ENCODE data around the gene CSF3.
"Not testable (repeated sequence)": the region's sequence is repeated elsewhere in the genome, so short reads cannot be mapped to it uniquely, and the experiment has no call there.

The CSF3 gene

DNA sequence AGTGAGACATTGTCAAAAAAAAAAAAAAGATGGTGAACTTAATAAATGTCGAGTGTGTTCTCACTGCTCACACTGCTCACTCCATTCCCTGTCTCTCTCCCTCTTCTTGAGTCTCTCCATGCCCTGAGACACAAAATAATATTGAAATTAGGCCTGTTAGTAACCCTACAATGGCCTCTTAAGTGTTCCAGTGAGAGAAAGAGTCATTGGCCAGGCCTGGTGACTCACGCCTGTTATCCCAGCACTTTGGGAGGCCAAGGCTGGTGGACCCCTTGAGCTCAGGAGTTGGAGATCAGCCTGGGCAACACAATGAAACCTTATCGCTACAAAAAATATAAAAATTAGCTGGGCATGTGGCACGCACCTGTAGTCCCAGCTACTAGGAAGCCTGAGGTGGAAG, 16.2 kb upstream of the CSF3 start:
- DNase-seq: no peak

DNA sequence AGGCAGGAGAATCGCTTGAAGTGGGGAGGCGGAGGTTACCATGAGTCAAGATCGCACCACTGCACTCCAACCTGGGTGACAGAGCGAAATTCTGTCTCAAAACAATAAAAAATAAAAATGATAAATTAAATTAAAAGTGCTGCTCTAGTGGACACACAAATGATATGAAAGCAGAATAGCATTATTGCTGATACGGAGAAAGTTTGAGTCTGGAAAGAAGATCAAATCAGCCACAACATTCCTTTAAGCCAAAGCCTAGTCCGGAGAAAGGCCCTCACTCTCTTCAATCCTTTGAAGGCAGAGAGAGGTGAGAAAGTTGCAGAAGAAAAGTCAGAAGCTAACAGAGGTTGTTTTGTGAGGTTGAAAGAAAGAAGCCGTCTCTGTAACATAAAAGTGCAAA, 15.1 kb upstream of the CSF3 start:
- DNase-seq: no peak

DNA sequence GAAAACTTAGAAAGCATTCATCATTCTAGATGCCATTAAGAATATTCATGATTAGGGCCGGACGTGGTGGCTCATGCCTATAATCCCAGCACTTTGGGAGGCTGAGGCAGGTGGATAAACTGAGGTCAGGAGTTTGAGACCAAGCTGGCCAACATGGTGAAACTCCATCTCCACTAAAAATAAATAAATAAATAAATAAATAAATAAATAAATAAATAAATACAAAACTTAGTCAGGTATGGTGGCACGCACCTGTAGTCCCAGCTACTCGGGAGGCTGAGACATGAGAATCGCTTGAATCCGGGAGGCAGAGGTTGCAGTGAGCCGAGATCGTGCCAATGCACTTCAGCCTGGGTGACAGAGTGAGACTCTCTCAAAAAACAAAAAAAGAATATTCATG, 13.9 kb upstream of the CSF3 start:
- not testable (repeated sequence) for DNase-seq

DNA sequence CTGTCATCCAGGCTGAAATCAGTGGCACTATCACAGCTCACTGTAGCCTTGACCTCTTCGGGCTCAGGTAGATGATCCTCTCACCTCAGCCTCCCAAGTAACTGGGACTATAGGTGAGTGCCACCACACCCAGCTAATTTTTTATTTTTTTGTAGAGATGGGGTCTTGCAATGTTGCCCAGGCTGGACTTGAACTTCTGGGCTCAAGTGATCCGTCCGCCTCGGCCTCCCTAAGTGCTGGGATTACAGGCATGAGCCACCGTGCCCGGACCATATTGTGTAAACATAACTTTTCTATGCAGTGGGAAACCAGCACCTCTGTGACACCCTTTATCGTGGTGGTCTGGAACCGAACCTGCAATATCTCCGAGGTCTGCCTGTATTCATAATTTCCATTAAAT, 11.2 kb upstream of the CSF3 start:
- no peak for DNase-seq

DNA sequence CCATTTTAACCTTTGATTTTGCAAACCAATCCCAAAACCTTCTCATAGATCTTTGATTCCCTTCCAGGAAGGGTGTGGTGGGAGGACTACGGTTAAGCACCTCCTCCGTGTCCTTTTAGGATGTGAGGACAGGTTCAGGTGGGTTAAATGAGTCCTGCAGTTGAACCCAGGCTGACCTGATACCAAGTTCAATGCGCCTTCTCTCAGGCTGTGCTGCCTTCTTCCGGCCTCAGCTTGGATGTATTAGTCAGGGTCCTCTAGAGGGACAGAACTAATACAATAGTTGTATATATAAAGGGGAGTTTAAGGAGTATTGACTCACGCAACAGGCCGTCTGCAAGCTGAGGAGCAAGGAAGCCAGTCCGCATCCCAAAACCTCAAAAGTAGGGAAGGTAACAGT, 10.5 kb upstream of the CSF3 start:
- no peak for DNase-seq

DNA sequence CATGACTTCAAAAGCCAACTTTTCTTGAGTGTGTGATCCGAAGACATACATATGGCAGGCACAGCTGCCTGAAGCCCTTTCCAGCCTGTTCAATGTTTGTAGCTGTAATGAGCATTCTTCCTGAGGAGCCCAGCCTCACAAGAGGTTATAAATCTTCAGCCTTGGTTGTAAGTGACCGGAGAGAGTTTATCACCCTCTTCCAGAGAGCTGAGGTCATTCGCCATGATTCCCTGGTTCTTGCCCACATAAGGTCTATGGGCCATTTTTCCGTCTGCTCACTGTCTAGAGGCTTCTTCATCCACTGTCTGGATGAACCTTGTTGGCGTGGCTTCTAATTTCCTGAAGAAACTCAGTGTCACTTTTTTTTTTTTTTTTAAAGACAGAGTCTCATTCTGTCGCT, 9.7 kb upstream of the CSF3 start:
- no peak for DNase-seq

DNA sequence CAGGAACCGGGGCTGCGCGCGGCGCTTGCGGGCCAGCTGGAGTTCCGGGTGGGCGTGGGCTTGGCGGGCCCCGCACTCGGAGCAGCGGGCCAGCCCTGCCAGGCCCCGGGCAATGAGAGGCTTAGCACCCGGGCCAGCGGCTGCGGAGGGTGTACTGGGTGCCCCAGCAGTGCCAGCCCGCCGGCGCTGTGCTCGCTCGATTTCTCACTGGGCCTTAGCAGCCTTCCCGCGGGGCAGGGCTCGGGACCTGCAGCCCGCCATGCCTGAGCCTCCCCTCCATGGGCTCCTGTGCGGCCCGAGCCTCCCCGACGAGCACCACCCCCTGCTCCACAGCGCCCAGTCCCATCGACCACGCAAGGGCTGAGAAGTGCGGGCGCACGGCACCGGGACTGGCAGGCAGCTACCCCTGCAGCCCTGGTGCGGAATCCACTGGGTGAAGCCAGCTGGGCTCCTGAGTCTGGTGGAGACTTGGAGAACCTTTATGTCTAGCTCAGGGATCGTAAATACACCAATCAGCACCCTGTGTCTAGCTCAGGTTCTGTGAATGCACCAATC, 4.2 kb upstream of the CSF3 start:
- not testable (repeated sequence) for DNase-seq

DNA sequence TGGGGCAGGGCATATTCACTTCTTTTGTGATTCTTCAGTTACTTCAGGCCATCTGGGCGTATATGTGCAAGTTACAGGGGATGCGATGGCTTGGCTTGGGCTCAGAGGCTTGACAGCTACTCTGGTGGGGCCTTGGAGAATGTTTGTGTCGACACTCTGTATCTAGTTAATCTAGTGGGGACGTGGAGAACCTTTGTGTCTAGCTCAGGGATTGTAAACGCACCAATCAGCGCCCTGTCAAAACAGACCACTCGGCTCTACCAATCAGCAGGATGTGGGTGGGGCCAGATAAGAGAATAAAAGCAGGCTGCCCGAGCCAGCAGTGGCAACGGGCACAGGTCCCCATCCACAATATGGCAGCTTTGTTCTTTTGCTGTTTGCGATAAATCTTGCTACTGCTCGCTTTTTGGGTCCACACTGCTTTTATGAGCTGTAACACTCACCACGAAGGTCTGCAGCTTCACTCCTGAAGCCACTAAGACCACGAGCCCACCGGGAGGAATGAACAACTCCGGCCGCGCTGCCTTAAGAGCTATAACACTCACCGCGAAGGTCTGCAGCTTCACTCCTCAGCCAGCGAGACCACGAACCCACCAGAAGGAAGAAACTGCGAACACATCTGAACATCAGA, 3.1 kb upstream of the CSF3 start:
- DNase-seq: not testable (repeated sequence)

DNA sequence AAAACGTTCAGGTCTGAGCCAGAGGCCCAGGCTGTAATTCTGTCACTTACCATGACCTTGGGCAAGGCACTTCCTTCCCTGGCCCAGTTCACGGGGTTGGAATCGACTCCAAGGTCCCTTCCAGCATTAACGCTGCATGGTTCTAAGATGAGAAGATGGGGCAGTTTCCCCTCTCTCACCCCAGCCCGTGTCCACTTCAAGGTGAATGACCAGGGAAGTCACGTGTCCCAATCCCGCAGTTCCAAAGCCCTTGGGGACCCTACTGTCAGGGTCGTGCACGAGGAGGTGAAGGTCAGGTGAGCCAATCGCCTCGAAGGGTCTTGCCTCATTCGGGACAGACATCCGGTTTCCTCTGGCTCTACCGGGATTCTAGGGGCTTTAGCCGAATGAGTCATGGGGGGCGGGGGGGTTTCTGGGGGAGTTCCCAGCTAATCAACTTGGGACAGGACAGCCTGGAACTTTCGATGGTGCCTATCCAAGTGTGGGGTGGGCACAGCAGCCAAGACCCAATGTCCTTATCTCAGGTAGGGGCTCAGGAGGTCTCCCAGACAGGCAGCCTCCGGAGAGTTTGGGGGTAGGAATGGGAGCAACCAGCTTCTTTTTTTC, 762 bp upstream of the CSF3 start:
- no peak for DNase-seq

DNA sequence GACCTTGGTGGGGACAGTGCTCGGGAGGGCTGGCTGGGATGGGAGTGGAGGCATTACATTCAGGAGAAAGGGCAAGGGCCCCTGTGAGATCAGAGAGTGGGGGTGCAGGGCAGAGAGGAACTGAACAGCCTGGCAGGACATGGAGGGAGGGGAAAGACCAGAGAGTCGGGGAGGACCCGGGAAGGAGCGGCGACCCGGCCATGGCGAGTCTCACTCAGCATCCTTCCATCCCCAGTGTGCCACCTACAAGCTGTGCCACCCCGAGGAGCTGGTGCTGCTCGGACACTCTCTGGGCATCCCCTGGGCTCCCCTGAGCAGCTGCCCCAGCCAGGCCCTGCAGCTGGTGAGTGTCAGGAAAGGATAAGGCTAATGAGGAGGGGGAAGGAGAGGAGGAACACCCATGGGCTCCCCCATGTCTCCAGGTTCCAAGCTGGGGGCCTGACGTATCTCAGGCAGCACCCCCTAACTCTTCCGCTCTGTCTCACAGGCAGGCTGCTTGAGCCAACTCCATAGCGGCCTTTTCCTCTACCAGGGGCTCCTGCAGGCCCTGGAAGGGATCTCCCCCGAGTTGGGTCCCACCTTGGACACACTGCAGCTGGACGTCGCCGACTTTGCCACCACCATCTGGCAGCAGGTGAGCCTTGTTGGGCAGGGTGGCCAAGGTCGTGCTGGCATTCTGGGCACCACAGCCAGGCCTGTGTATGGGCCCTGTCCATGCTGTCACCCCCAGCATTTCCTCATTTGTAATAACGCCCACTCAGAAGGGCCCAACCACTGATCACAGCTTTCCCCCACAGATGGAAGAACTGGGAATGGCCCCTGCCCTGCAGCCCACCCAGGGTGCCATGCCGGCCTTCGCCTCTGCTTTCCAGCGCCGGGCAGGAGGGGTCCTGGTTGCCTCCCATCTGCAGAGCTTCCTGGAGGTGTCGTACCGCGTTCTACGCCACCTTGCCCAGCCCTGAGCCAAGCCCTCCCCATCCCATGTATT, 1.1 kb downstream of the CSF3 start:
- no peak for DNase-seq

DNA sequence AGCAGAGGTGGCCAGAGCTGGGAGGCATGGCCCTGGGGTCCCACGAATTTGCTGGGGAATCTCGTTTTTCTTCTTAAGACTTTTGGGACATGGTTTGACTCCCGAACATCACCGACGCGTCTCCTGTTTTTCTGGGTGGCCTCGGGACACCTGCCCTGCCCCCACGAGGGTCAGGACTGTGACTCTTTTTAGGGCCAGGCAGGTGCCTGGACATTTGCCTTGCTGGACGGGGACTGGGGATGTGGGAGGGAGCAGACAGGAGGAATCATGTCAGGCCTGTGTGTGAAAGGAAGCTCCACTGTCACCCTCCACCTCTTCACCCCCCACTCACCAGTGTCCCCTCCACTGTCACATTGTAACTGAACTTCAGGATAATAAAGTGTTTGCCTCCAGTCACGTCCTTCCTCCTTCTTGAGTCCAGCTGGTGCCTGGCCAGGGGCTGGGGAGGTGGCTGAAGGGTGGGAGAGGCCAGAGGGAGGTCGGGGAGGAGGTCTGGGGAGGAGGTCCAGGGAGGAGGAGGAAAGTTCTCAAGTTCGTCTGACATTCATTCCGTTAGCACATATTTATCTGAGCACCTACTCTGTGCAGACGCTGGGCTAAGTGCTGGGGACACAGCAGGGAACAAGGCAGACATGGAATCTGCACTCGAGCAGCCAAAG, 2.3 kb downstream of the CSF3 start:
- DNase-seq: no peak

DNA sequence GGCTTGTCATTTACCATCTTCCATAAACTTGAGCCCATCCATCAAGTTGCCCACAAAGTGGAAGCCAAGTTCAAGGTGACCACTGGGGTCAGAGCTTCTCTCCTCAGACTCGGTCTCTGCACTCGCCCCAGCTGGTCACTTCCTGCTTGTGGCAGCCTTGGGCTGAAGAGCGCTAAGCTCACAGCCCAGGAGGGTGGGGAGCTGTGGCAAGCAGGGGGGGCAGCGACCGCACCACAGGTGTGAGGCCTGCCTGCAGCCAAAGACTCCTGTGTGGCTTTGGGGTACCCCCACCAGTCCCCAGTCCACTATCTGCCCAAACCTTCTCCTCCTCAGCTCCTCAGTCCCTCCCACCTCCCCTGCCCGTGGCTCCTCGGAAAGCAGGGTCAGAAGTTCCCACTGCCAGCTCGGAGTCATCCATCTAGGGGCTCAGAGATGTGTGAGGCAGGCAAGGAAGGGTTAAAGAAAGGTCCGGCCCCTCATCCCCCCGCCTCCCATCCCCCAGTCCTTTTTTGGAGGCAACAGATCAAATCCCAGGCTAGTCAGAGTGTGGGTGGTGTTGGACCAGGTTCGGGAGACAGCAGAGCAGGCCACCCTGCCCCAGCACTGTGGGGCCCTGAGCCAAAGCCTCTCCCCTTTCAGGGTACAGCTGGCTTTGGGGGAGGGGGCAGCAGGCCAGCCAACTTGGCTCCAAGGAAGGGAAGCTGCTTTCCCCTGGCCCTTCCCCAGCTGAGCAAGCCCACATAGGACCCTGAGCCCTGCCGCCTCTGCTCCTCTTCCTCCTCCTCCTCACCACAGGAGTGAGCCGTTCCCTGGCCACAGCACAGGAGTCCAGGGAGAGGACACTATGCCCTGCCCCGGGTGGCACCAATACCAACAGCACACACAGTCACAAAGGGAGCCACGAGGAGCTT, 3.2 kb downstream of the CSF3 start:
- DNase-seq: no peak

DNA sequence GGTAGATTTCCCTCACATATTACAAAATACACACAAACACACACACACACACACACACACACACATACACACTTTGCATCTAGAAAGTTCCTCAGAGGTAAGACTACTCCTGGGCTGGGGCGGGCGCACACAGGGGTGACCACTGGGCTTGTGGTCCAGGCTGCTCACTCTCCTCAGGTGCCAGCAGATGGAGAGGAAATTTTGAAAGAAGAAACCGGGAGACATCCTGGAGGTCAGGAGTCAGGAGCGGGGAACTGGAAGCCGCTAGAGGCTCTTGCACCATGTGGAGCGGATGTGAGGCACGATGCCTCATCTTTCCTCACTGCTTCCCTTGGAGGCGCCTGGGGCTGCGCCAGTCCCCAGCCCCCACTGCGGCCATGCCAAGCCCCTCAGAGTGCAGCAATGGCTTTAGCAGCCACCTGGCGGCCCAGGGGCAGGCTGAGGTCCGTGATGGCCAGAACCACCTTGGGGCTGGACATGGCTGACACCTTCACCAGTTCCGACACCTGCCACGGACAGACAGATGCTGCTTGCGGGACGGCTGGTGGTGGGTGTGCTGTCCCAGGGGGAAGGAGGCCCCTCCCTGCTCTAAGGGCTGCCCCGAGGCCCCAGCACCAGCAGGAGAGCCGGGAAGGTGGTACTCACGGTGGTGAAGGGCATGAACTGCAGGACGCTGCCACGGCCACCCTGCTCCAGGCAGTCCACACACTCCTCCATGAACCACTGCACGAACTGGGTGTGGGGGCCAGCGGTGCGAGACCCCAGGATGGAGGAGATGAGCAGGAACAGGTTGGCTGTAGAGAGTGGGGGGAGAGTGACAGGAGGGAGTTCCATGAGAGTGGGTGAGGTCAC, 4.1 kb downstream of the CSF3 start:
- DNase-seq: no peak

DNA sequence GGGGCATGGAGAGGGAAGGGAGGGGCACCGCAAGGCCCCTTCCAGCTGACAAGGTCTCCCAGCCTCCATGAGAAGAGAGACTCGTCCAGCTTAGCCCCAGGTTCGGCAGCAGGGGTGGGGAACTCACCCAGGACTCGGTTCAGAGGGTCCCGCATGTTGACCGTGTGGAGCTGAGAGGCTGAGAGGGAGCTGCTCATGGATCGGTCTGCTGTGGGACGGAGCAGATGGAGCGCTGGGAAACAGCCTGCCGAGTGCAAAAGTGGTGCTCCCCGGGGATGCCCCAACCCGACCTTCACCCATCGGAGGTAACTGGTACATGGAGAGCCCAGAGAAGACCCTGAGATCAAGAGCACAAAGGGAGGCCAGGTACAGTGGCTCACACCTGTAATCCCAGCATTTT, 4.9 kb downstream of the CSF3 start:
- DNase-seq: no peak

DNA sequence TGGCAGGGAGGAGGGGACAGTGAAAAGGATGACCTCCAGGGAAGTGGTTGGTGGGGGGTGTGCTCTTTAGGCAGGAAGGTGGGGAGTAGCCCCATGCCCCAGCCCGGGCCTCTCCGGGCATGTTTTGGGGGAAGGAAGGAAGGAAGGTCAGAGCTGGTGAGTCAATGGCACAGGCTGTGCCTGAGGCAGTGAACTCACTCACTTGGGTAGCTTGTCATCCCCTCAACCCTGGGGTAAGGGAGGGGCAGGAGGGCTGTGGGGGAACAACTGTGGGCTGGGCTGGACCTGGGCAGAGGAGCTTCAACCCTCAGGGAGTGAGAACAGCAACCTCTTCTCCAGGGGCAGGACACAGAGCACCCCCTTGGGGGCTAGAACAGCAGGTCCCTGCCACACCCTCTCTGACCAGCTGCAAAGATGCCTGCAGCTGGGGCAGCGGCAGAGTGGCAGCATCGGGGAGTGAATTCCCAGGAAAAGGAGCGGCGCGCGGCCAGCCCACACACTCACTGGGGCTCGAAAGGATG, 6.3 kb downstream of the CSF3 start:
- no peak for DNase-seq

DNA sequence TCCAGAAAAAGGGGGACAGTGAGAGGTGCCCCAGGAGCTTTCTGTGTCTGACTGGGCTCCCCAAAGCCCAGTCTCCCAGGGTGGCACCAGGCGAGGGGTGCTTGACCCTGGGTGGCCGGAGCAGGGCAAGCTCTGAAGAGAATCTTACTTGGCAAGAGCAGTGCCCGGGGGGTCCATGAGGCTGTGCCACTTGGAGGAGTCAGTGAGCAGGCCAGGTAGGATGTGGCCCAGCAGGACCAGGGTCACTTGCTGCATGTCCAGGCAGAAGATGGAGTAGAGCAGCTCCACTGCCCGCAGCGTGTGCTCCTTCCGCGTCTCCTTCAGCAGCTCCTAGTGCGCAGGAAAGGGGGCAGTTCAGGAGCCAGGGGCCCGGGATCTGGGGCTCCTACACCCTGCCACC, 7.3 kb downstream of the CSF3 start:
- no peak for DNase-seq

DNA sequence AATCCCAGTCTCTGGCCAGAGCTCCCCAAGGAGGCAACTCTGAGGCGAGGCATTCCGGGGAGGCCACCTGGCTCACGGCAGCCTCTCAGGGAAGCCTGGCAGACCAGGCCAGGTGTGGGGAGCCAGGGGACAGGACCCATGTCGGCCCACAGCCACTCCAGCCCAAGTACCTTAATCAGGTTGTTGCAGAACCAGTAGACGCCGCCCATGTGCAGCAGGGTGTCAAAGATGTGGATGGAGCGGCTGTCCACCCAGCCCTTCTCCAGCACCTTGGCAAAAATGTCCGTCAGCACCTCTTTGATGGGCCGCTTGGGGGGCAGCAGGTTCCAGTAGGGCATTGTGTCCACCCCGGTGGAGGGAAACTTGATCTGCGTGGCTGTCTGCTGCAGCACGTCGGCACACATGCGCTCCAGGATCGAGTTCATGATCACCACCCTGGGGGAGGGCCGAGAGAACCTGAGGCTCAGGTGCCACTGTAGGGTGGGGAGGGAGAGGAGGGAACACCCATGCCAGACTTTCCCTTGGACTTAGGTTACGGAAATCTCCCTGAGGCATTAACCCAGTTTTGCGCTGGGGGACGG, 7.8 kb downstream of the CSF3 start:
- DNase-seq: no peak

DNA sequence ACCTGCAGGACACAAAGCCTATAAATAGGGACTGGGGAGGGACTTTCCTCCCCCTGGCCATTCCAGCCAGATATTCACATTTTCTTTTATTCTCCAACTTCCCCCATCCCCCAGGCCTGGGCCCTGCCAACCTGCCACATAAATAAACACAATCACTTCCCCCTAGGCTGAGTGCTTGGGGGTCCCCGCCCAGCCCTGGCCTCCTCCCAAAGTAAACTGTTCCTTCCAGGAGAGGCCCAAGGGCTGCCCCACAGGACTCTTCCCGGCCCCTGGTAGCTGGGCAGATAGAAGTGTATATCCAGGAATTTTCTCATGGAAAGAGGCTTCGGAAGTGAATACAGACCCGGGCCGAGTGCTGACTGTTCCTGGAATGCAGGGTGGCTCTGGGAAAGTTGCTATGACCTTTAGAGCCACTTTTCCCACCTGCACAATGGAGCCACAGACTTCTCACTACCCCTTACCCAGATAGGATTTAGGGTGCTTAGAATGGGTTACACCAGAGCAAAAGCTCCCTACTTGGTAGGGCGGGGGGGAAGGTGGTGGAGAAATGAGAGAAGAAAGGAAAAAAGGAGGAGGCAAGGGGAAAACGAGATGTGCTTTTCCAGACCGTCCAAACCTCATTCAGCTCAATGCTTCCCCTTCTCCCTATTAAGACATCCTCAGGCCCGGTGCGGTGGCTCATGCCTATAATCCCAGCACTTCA, 8.5 kb downstream of the CSF3 start:
- DNase-seq: no peak

DNA sequence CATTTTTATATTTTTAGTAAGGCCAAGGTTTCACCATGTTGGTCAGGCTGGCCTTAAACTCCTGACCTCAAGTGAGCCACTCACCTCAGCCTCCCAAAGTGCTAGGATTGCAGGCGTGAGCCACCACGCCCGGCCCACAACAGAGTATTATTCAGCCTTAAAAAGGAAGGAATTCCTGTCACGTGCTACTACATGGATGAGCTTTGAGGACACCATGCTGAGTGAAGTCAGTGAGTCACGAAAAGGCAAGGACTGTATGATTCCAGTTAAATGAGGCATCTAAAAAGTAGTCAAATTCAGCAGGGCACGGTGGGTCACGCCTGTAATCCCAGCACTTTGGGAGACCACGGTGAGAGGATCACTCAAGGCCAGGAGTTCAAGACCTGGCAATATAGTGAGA, 9.7 kb downstream of the CSF3 start:
- no peak for DNase-seq

DNA sequence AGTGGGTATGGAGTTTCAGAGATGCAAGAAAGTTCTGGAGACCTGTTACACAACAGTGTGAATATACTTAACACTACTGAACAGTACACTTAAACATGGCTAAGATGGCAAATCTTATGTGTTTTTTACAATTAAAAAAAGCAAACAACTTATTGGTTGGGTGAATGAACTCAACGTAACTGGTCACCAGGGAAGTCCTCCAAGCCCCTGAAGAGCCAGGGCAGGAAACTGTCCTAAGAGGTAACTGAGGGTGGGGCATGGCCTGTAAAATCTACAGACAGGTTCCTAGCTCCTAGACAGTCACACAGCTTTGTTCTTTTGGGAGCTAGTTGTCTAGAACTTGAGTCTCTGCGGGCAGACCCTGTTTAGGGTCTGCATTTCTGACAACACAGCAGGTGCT, 10.3 kb downstream of the CSF3 start:
- DNase-seq: no peak

Measured in NCI-H774 (cell line).